NCI-H748 treated with DMSO at 0.1 percent for 48 hours (cell line): ENCODE data around the gene DRD5.
A peak's percentile ranks its signal among the peaks of the same experiment; 100 is the strongest.
"Not testable (repeated sequence)": the region's sequence is repeated elsewhere in the genome, so short reads cannot be mapped to it uniquely, and the experiment has no call there.

Experiments used
- DNase-seq: peaks from one replicate; lab custom pipeline; 2025; lab: John Stamatoyannopoulos, UW

DRD5 gene

GRCh38 chr4:9781343-9782135 lies at the start of gene DRD5:
TSS of gene DRD5 (plus strand) at chr4:9781634. CDS start at chr4:9782030, 396 bp downstream.
- no peak for DNase-seq

- not testable (repeated sequence) for DNase-seq
Observed at GRCh38 chr4:9732256-9732655, 49.2 kb upstream of the DRD5 start.

GRCh38 chr4:9735515-9735914 lies 45.9 kb upstream of the DRD5 start:
- DNase-seq: no peak

GRCh38 chr4:9737280-9737679 lies 44.2 kb upstream of the DRD5 start:
- DNase-seq: not testable (repeated sequence)

- DNase-seq: not testable (repeated sequence)
Observed at GRCh38 chr4:9743789-9744188, 37.6 kb upstream of the DRD5 start.

- DNase-seq: no peak
Observed at GRCh38 chr4:9745782-9746181, 35.7 kb upstream of the DRD5 start.

- DNase-seq: no peak
Observed at GRCh38 chr4:9758641-9759317, 22.7 kb upstream of the DRD5 start.

GRCh38 chr4:9762823-9763475 lies 18.5 kb upstream of the DRD5 start:
- peak; percentile 40 for DNase-seq

GRCh38 chr4:9764155-9764696 lies 17.2 kb upstream of the DRD5 start:
- DNase-seq: no peak

GRCh38 chr4:9765091-9765490 lies 16.3 kb upstream of the DRD5 start:
- no peak for DNase-seq

GRCh38 chr4:9769321-9769720 lies 12.1 kb upstream of the DRD5 start:
- no peak for DNase-seq

GRCh38 chr4:9771034-9771433 lies 10.4 kb upstream of the DRD5 start:
- no peak for DNase-seq

- DNase-seq: no peak
Observed at GRCh38 chr4:9773471-9773870, 8.0 kb upstream of the DRD5 start.

GRCh38 chr4:9782136-9782436 lies 652 bp downstream of the DRD5 start:
- DNase-seq: no peak

- DNase-seq: not testable (repeated sequence)
Observed at GRCh38 chr4:9785891-9786290, 4.5 kb downstream of the DRD5 start.

- DNase-seq: peak; percentile 4
Observed at GRCh38 chr4:9792381-9792780, 10.9 kb downstream of the DRD5 start.

- DNase-seq: not testable (repeated sequence)
Observed at GRCh38 chr4:9796641-9797040, 15.2 kb downstream of the DRD5 start.

- no peak for DNase-seq
Observed at GRCh38 chr4:9800848-9801247, 19.4 kb downstream of the DRD5 start.

GRCh38 chr4:9804918-9805317 lies 23.5 kb downstream of the DRD5 start:
- DNase-seq: no peak

GRCh38 chr4:9808077-9808476 lies 26.6 kb downstream of the DRD5 start:
- no peak for DNase-seq

- no peak for DNase-seq
Observed at GRCh38 chr4:9811806-9812205, 30.4 kb downstream of the DRD5 start.

- DNase-seq: no peak
Observed at GRCh38 chr4:9812501-9813340, 31.3 kb downstream of the DRD5 start.
